GM12801 (cell line): Measurements from ENCODE around the gene RBSN.

Source experiments
- TF ChIP-seq, protein P1 (sequence below): IDR thresholded peaks from one replicate; pipeline ENCODE4 v1.5.1; 2011; ENCODE audit warnings: control low read depth; ENCODE audit not compliant: insufficient read length; ENCODE audit errors: extremely low read depth

The RBSN gene

GRCh38 chr3:15114466-15115358 lies 15.8 kb upstream of the RBSN start:
- TF ChIP-seq, protein P1, sequence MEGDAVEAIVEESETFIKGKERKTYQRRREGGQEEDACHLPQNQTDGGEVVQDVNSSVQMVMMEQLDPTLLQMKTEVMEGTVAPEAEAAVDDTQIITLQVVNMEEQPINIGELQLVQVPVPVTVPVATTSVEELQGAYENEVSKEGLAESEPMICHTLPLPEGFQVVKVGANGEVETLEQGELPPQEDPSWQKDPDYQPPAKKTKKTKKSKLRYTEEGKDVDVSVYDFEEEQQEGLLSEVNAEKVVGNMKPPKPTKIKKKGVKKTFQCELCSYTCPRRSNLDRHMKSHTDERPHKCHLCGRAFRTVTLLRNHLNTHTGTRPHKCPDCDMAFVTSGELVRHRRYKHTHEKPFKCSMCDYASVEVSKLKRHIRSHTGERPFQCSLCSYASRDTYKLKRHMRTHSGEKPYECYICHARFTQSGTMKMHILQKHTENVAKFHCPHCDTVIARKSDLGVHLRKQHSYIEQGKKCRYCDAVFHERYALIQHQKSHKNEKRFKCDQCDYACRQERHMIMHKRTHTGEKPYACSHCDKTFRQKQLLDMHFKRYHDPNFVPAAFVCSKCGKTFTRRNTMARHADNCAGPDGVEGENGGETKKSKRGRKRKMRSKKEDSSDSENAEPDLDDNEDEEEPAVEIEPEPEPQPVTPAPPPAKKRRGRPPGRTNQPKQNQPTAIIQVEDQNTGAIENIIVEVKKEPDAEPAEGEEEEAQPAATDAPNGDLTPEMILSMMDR = no peak

- TF ChIP-seq, protein P1 = no peak
These were observed 14.9 kb upstream of the RBSN start for GRCh38 chr3:15113884-15114283.

DNA sequence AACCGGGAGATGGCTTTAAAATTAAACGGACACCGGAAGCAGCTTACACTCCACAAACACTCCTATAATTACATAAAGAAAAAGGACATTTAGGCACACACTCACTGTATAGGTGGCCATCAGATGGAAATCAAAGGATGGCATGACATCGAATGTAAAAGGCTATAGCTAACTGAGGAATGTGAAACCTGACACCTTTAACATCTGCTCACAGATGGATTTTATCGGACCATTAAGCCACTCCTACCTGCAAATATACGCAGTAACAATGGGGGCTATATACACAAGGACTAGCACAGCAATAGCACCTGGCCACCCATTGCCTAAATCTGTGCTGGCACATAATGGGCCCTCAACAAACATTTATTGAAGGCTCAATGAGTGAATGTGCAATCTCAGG lies 14.5 kb upstream of the RBSN start:
- TF ChIP-seq, protein P1 = no peak

DNA sequence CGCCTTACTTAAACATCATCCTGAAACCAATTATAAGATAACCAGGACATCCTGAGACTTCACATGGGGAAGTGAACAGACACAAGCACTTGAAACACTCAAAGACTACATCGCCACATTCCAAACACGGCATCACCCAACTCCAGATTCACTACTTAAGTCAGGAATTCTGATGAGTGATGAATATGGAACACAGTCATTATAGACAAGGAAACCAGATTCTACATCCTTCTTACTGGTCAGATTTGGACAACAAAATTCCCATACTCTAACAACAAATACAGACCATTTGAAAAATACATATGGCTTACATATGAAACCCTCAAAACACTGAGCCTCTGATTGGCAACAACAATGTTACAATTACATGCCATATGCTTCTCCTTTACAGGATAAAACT lies 13.1 kb upstream of the RBSN start:
- TF ChIP-seq, protein P1 = no peak

- TF ChIP-seq, protein P1 = no peak
These were observed 11.3 kb upstream of the RBSN start for GRCh38 chr3:15110206-15110605.

DNA sequence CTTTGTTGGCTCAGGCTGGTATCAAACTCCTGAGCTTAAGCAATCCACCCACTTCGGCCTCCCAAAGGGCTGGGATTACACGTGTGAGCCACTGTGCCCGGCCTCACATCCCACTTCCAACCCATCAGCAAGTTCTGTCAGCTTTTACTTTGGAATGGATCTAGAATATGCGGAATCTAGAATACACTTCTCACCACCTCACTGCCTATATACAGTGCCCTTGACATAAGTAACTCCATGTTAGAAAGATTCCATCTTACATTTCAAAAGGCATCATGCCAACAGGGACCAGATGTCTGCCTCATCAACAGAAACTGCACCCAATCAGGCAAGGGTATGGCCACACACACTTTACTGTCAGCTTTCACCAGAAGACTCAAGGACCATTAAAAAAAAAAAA lies 9.9 kb upstream of the RBSN start:
- TF ChIP-seq, protein P1 = no peak

DNA sequence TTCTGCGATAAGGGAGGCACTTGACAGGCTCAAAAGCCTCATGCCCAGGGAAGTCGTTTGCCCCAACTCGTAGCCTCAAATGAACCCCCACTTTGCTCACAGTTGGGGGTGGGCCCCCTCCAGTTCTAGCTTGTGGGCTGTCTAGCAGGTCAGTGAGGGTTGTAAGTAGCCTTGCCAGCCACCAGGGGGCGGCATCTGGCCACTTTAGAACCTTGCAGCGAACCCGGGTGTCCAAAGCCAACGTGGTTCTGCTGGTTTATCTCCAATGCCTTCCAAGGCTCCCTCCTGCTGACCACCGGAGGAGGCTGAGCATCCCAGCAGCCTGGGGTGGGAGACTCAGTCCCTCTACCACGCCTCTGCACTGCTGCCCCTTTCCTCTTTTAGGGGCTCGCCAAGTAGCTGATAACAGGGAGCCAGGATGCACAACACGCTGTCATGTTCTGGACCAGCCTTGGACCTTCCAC lies 9.2 kb upstream of the RBSN start:
- TF ChIP-seq, protein P1 = no peak
